Measurements from ENCODE around the gene CATSPER4. TPM values are rescaled to one million over a fixed set of nuclear protein-coding genes. Genes with fewer than 3 reads are reported as not detected.

The CATSPER4 gene
- total RNA-seq, 1 experiment from 2014 or later: 0.35 TPM

DNA sequence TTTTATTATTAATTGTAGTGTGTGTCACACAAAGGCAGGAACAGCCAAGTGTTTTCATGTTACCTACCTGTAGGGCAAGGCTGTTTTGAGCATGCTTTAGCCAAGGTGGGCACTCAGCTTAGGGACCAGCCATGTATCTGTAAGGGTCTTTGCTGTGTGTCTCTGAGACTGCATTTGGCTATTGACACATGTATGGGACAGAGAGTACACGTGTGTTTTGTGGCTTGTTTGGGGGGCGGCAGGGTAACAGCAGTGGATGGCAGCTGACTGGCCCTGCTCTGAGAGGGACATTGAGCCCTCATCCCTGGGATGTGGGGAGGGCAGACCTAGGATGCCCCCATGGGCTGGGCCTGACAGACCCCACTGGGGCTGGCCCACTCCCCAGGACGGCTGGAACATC is 6.9 kb downstream of the CATSPER4 start:
- H3K27me3 Mint-ChIP-seq (ENCODE audit: low read depth): no peaks in the 10 kb centered on the region; the same call in none of the 2 replicates
- peaks cover 23% of the 10 kb centered on the region for H3K4me1 Mint-ChIP-seq
- DNase-seq (ENCODE audit: low spot score) (no peak), ATAC-seq (no peak)
- no peak overlapping the region for H3K27ac Mint-ChIP-seq
- TF ChIP-seq SMAD3 (CRISPR knock-in tag; IDR thresholded peaks at IDR 0.05; ENCODE audit: borderline replicate concordance): no peak
- TF ChIP-seq, protein P1, sequence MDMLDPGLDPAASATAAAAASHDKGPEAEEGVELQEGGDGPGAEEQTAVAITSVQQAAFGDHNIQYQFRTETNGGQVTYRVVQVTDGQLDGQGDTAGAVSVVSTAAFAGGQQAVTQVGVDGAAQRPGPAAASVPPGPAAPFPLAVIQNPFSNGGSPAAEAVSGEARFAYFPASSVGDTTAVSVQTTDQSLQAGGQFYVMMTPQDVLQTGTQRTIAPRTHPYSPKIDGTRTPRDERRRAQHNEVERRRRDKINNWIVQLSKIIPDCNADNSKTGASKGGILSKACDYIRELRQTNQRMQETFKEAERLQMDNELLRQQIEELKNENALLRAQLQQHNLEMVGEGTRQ (CRISPR knock-in tag; IDR thresholded peaks at IDR 0.05): no peak
- TF ChIP-seq, protein P2, sequence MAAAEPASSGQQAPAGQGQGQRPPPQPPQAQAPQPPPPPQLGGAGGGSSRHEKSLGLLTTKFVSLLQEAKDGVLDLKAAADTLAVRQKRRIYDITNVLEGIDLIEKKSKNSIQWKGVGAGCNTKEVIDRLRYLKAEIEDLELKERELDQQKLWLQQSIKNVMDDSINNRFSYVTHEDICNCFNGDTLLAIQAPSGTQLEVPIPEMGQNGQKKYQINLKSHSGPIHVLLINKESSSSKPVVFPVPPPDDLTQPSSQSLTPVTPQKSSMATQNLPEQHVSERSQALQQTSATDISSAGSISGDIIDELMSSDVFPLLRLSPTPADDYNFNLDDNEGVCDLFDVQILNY (CRISPR knock-in tag; IDR thresholded peaks at IDR 0.05): no peak
- TF ChIP-seq SMAD4 (CRISPR knock-in tag; IDR thresholded peaks at IDR 0.05): no peak
- TF ChIP-seq PRRX2 (CRISPR knock-in tag; IDR thresholded peaks at IDR 0.05): no peak
- TF ChIP-seq TCF7 (CRISPR knock-in tag; IDR thresholded peaks at IDR 0.05; ENCODE audit: low read depth): no peak
- TF ChIP-seq, protein P3, sequence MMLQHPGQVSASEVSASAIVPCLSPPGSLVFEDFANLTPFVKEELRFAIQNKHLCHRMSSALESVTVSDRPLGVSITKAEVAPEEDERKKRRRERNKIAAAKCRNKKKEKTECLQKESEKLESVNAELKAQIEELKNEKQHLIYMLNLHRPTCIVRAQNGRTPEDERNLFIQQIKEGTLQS (CRISPR knock-in tag; conservative IDR thresholded peaks at IDR 0.05): no peak
- TF ChIP-seq, protein P4, sequence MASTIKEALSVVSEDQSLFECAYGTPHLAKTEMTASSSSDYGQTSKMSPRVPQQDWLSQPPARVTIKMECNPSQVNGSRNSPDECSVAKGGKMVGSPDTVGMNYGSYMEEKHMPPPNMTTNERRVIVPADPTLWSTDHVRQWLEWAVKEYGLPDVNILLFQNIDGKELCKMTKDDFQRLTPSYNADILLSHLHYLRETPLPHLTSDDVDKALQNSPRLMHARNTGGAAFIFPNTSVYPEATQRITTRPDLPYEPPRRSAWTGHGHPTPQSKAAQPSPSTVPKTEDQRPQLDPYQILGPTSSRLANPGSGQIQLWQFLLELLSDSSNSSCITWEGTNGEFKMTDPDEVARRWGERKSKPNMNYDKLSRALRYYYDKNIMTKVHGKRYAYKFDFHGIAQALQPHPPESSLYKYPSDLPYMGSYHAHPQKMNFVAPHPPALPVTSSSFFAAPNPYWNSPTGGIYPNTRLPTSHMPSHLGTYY (CRISPR knock-in tag; IDR thresholded peaks at IDR 0.05): no peak
- no peak for TF ChIP-seq TEAD1 (CRISPR knock-in tag; IDR thresholded peaks at IDR 0.05)
- TF ChIP-seq ETV6 (CRISPR knock-in tag; IDR thresholded peaks at IDR 0.05): no peak
- no peak for TF ChIP-seq ATF1 (CRISPR knock-in tag; IDR thresholded peaks at IDR 0.05)
- no peak for TF ChIP-seq FOXP1 (CRISPR knock-in tag; IDR thresholded peaks at IDR 0.05; ENCODE audit: borderline replicate concordance)
- no peak for TF ChIP-seq NR1H2 (CRISPR knock-in tag; IDR thresholded peaks at IDR 0.05)
- no peak for TF ChIP-seq NFYB (CRISPR knock-in tag; conservative IDR thresholded peaks at IDR 0.05; ENCODE audit: low read depth)
- ChIA-PET POLR2A (no interaction called here), CTCF (interaction anchor here (1.1 to 1.5 kb wide), 2 partner anchors 20 to 52 kb away, joined by 3 to 4 read pairs; partner anchors contain the start of gene CNKSR1)
- H3K36me3 Mint-ChIP-seq: no peaks in the 10 kb centered on the region
- no peak overlapping the region for H3K4me3 Mint-ChIP-seq
- H3K9me3 Mint-ChIP-seq: no peaks in the 10 kb centered on the region

DNA sequence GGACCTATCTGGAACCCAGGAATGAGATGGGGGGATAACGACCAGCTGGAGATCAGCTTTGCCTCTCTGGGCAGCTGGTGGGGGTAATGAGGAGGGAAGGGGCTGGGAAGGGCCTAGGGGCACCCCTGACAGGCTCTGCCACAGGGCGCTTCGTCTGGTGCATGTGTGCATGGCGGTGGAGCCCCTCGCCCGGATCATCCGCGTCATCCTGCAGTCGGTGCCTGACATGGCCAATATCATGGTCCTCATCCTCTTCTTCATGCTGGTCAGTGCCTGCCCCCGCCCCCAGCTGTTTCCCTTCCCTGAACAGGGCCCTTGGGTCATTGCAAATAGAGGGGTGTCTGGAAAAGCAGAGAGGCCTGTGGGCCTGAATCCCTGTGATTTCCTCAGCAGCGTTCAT is 7.4 kb downstream of the CATSPER4 start:
- Mint-ChIP-seq H3K4me3 (no peak overlapping the region), H3K4me1 (peaks cover 23% of the 10 kb centered on the region), H3K27ac (no peak overlapping the region), H3K9me3 (no peaks in the 10 kb centered on the region), H3K27me3 (ENCODE audit: low read depth) (no peaks in the 10 kb centered on the region; the same call in none of the 2 replicates), H3K36me3 (no peaks in the 10 kb centered on the region)
- ChIA-PET CTCF (interaction anchor here (1.1 to 1.5 kb wide), 2 partner anchors 20 to 53 kb away, joined by 3 to 4 read pairs; partner anchors contain the start of gene CNKSR1), POLR2A (no interaction called here)
- ATAC-seq: no peak
- DNase-seq (ENCODE audit: low spot score): no peak
- TF ChIP-seq ZNF121 (CRISPR knock-in tag; IDR thresholded peaks at IDR 0.05) (no peak), NFYB (CRISPR knock-in tag; conservative IDR thresholded peaks at IDR 0.05; ENCODE audit: low read depth) (no peak), SOX15 (CRISPR knock-in tag; IDR thresholded peaks at IDR 0.05) (no peak), ZNF219 (CRISPR knock-in tag; IDR thresholded peaks at IDR 0.05; ENCODE audit: borderline replicate concordance) (no peak), ZNF263 (CRISPR knock-in tag; IDR thresholded peaks at IDR 0.05; ENCODE audit: low read depth) (no peak)
- TF ChIP-seq, protein P5, sequence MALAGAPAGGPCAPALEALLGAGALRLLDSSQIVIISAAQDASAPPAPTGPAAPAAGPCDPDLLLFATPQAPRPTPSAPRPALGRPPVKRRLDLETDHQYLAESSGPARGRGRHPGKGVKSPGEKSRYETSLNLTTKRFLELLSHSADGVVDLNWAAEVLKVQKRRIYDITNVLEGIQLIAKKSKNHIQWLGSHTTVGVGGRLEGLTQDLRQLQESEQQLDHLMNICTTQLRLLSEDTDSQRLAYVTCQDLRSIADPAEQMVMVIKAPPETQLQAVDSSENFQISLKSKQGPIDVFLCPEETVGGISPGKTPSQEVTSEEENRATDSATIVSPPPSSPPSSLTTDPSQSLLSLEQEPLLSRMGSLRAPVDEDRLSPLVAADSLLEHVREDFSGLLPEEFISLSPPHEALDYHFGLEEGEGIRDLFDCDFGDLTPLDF (CRISPR knock-in tag; IDR thresholded peaks at IDR 0.05): no peak
- TF ChIP-seq, protein P6, sequence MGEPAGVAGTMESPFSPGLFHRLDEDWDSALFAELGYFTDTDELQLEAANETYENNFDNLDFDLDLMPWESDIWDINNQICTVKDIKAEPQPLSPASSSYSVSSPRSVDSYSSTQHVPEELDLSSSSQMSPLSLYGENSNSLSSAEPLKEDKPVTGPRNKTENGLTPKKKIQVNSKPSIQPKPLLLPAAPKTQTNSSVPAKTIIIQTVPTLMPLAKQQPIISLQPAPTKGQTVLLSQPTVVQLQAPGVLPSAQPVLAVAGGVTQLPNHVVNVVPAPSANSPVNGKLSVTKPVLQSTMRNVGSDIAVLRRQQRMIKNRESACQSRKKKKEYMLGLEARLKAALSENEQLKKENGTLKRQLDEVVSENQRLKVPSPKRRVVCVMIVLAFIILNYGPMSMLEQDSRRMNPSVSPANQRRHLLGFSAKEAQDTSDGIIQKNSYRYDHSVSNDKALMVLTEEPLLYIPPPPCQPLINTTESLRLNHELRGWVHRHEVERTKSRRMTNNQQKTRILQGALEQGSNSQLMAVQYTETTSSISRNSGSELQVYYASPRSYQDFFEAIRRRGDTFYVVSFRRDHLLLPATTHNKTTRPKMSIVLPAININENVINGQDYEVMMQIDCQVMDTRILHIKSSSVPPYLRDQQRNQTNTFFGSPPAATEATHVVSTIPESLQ (CRISPR knock-in tag; IDR thresholded peaks at IDR 0.05): no peak
- TF ChIP-seq, protein P7, sequence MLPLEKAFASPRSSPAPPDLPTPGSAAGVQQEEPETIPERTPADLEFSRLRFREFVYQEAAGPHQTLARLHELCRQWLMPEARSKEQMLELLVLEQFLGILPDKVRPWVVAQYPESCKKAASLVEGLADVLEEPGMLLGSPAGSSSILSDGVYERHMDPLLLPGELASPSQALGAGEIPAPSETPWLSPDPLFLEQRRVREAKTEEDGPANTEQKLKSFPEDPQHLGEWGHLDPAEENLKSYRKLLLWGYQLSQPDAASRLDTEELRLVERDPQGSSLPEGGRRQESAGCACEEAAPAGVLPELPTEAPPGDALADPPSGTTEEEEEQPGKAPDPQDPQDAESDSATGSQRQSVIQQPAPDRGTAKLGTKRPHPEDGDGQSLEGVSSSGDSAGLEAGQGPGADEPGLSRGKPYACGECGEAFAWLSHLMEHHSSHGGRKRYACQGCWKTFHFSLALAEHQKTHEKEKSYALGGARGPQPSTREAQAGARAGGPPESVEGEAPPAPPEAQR (CRISPR knock-in tag; IDR thresholded peaks at IDR 0.05): no peak
- TF ChIP-seq, protein P8, sequence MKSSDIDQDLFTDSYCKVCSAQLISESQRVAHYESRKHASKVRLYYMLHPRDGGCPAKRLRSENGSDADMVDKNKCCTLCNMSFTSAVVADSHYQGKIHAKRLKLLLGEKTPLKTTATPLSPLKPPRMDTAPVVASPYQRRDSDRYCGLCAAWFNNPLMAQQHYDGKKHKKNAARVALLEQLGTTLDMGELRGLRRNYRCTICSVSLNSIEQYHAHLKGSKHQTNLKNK (CRISPR knock-in tag; IDR thresholded peaks at IDR 0.05): no peak
- TF ChIP-seq, protein P9, sequence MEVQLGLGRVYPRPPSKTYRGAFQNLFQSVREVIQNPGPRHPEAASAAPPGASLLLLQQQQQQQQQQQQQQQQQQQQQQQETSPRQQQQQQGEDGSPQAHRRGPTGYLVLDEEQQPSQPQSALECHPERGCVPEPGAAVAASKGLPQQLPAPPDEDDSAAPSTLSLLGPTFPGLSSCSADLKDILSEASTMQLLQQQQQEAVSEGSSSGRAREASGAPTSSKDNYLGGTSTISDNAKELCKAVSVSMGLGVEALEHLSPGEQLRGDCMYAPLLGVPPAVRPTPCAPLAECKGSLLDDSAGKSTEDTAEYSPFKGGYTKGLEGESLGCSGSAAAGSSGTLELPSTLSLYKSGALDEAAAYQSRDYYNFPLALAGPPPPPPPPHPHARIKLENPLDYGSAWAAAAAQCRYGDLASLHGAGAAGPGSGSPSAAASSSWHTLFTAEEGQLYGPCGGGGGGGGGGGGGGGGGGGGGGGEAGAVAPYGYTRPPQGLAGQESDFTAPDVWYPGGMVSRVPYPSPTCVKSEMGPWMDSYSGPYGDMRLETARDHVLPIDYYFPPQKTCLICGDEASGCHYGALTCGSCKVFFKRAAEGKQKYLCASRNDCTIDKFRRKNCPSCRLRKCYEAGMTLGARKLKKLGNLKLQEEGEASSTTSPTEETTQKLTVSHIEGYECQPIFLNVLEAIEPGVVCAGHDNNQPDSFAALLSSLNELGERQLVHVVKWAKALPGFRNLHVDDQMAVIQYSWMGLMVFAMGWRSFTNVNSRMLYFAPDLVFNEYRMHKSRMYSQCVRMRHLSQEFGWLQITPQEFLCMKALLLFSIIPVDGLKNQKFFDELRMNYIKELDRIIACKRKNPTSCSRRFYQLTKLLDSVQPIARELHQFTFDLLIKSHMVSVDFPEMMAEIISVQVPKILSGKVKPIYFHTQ (CRISPR knock-in tag; IDR thresholded peaks at IDR 0.05): no peak
- TF ChIP-seq, protein P10, sequence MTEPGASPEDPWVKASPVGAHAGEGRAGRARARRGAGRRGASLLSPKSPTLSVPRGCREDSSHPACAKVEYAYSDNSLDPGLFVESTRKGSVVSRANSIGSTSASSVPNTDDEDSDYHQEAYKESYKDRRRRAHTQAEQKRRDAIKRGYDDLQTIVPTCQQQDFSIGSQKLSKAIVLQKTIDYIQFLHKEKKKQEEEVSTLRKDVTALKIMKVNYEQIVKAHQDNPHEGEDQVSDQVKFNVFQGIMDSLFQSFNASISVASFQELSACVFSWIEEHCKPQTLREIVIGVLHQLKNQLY (CRISPR knock-in tag; IDR thresholded peaks at IDR 0.05): no peak
